Naive thymus-derived CD8-positive, alpha-beta T cell (primary cell): ENCODE results near the gene IRF2BPL. TPM values are rescaled to one million over a fixed set of nuclear protein-coding genes. Genes with fewer than 3 reads are reported as not detected.
"Not testable (repeated sequence)": the region's sequence is repeated elsewhere in the genome, so short reads cannot be mapped to it uniquely, and the experiment has no call there.

Experiments used
- ATAC-seq, 2 donors: fragments of 150-1000 bp; cut with Tn5 transposase in 1 of 2; sonication (Bioruptor Pico), chemical (Tn5 transposase) in 1 of 2; 1 replicate in 1 of 2; 2 replicates in 1 of 2; pipeline ENCODE4 v1.10.0; 2021; ENCODE audit warnings: mild to moderate bottlenecking in 2 of 2, moderate library complexity in 2 of 2
- POLR2A ChIA-PET: fragments of 350-600 bp; sonication (Branson Sonifier 250); formaldehyde crosslinking; loops from one replicate; lab custom pipeline; 2021; ENCODE audit warnings: antibody characterized with exemption; lab: Charles Lee
- DNase-seq, 10 donors: peaks; one replicate each; pipeline versions ENCODE4 v3.0.0 to v3.0.0-alpha.2; 2020 to 2022
- H3K27ac Mint-ChIP-seq, 10 donors: one replicate each; pipeline ENCODE4 v1.8.0; 2020 to 2022; ENCODE audit warnings: mild to moderate bottlenecking in 10 of 10, mixed read lengths in 10 of 10, moderate library complexity in 4 of 10, inconsistent platforms in 1 of 10
- H3K27me3 Mint-ChIP-seq, 5 donors: one replicate each; pipeline ENCODE4 v1.8.0; 2021 to 2022; ENCODE audit warnings: mixed read lengths in 5 of 5
- H3K36me3 Mint-ChIP-seq, 3 donors: one replicate each; pipeline ENCODE4 v1.8.0; 2020 to 2022; ENCODE audit warnings: mixed read lengths in 3 of 3, mild to moderate bottlenecking in 2 of 3, inconsistent platforms in 1 of 3
- H3K4me1 Mint-ChIP-seq, 4 donors: one replicate each; pipeline ENCODE4 v1.8.0; 2021 to 2022; ENCODE audit warnings: mixed read lengths in 4 of 4
- H3K4me3 Mint-ChIP-seq, 10 donors: one replicate each; pipeline ENCODE4 v1.8.0; 2020 to 2022; ENCODE audit warnings: mild to moderate bottlenecking in 10 of 10, mixed read lengths in 10 of 10, moderate library complexity in 6 of 10, inconsistent platforms in 1 of 10
- H3K9me3 Mint-ChIP-seq, 9 donors: one replicate each; pipeline ENCODE4 v1.8.0; 2020 to 2022; ENCODE audit warnings: mixed read lengths in 9 of 9, mild to moderate bottlenecking in 3 of 9, inconsistent platforms in 1 of 9, moderate library complexity in 1 of 9
- polyA plus RNA-seq, 3 donors: library from polyadenylated mRNA; unstranded; fragments of 300-500 nt; fragmentation: Illumina TruSeq; gene quantifications; one replicate each; pipeline ENCODE4 v1.2.3, GENCODE V29; 2021
- total RNA-seq, 8 experiments: library from RNA in 2 of 8; stranded (reverse) in 2 of 8; gene quantifications; one replicate each; pipeline ENCODE4 v1.2.3 and lab custom pipeline; 2021 to 2026

Gene IRF2BPL
- total and polyA plus RNA-seq, 5 experiments from 2014 or later: 1.9 to 26.5 (median 3.3) TPM

GRCh38 chr14:77027538-77028383 lies 747 bp downstream of the IRF2BPL start:
- POLR2A ChIA-PET: interaction anchor here (0.7 to 12.3 kb wide), 23 partner anchors 10 to 216 kb away, joined by 3 to 309 read pairs (median 8); partner anchors contain the start of gene ANGEL1
- H3K27me3 Mint-ChIP-seq: peaks cover 0 to 3% (median 0%) of the 10 kb centered on the region in 5 donors
- H3K9me3 Mint-ChIP-seq: no peaks in the 10 kb centered on the region
- peaks cover 6 to 22% (median 8%) of the 10 kb centered on the region in 3 donors for H3K36me3 Mint-ChIP-seq
- H3K27ac Mint-ChIP-seq: peak overlapping the region; percentile 31 to 98 (median 92)
- DNase-seq (peak; percentile 53 to 84 (median 70)), ATAC-seq (peak; percentile 43 to 50)
- peak overlapping the region; percentile 64 to 98 (median 84) for H3K4me3 Mint-ChIP-seq
- peaks cover 30 to 68% (median 63%) of the 10 kb centered on the region in 4 donors for H3K4me1 Mint-ChIP-seq

DNA sequence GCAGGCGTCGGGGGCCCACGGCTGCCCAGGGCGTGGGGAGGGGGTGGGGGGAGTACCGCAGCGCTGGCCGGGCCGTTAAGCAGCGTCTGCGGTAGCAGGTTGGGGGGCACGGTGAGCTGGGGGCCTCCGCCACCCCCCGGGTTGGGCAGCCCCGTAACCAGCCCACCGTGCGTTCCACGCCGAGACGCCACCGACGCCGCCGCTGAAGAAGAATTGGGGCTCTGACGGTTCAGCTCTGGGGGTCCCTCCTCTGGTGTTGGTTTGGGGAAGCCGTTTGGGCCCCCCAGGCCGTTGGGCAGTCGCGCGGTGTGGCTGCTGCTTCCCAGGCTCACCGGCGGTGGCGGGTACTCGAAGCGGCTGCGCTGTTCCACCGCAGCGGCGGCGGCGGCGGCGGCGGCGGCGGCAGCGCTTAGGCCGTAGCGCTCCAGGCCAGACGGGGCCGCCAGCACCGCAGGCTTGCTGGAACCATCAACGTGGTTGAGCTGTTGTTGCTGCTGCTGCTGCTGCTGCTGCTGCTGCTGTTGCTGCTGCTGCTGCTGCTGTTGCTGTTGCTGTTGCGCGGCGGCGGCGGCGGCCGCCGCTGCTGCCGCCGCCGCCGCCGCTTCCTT lies 1.5 kb downstream of the IRF2BPL start:
- DNase-seq (peak; percentile 43 to 78 (median 60)), ATAC-seq (peak; percentile 37 to 41)
- peaks cover 6 to 22% (median 8%) of the 10 kb centered on the region in 3 donors for H3K36me3 Mint-ChIP-seq
- peaks cover 0 to 3% (median 0%) of the 10 kb centered on the region in 5 donors for H3K27me3 Mint-ChIP-seq
- POLR2A ChIA-PET: interaction anchor here (1.1 to 12.3 kb wide), 19 partner anchors 9 to 122 kb away, joined by 3 to 309 read pairs (median 8); no protein-coding TSS in a partner anchor
- peak overlapping the region in 9 of 10 donors; percentile 74 to 98 (median 83) for H3K4me3 Mint-ChIP-seq
- peaks cover 26 to 67% (median 62%) of the 10 kb centered on the region in 4 donors for H3K4me1 Mint-ChIP-seq
- no peaks in the 10 kb centered on the region for H3K9me3 Mint-ChIP-seq
- H3K27ac Mint-ChIP-seq: peak overlapping the region in 9 of 10 donors; percentile 66 to 98 (median 93)

DNA sequence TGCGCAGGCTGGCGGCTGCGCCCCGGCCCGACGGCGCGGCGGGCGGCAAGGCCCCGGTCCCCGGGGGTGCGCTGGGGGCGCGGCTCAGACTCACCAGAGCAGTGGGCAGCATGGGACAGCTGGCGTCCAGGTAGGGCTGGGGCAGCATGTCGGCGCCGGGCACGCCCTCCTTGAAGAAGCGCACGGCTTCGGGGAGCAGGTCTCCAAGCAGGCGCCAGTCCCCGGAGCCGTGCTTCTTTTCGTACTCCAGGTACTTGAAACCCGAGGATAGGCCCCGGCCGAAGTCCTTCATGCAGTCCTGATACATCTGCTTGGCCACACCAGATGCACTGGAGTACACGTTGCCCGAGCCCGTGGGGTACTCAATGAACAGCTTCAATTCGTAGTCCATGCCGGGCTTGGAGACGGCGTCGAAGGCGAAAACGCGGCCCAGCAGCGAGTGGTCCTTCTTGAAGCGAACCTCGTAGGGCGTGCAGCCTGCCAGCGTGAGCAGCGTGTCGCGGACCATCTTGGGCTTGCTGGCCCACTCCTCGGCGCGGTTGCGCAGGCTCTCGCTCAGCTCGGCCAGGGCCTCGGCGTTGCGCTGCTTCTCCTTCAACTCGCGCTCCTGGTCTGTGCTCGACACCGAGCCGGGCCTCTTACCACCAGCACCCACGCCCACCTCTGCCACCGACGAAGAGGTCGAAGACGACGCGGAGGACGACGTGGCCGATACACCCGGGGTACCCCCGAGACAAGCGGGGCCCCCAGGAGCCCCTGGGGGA lies 2.2 kb downstream of the IRF2BPL start:
- H3K4me3 Mint-ChIP-seq: peak overlapping the region; percentile 64 to 93 (median 76)
- peaks cover 21 to 60% (median 56%) of the 10 kb centered on the region in 4 donors for H3K4me1 Mint-ChIP-seq
- peaks cover 6 to 22% (median 8%) of the 10 kb centered on the region in 3 donors for H3K36me3 Mint-ChIP-seq
- ATAC-seq: no peak
- peak overlapping the region in 9 of 10 donors; percentile 48 to 83 (median 63) for H3K27ac Mint-ChIP-seq
- H3K9me3 Mint-ChIP-seq: no peaks in the 10 kb centered on the region
- POLR2A ChIA-PET: interaction anchor here (1.1 to 12.3 kb wide), 11 partner anchors 17 to 122 kb away, joined by 3 to 309 read pairs (median 13); no protein-coding TSS in a partner anchor
- peaks cover 0 to 3% (median 0%) of the 10 kb centered on the region in 5 donors for H3K27me3 Mint-ChIP-seq
- DNase-seq: no peak

DNA sequence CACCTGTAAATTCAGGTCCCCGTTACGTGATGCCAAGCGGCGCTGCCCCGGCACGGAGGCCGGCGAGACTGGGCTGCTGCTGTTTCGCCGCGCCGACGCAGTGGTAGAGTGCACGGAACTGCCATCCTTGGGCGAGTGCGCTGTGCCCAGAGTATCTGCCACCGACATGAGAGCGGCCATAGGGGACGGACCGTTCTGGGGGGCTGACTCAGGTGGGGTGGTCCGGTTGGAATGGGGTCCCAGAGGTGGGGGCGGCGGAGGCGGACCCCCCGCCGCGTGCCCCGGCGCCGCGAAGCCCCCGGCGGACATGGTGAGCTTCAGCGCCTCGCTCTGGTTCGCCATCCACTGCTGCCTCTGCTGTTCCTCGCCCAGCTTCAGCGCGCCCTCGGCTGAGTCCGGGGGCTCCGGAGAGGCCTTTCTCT lies 2.8 kb downstream of the IRF2BPL start:
- H3K27ac Mint-ChIP-seq: peak overlapping the region in 2 of 10 donors; percentile 40 to 66
- POLR2A ChIA-PET: interaction anchor here (1.1 to 12.3 kb wide), 5 partner anchors 8 to 112 kb away, joined by 3 to 309 read pairs (median 12); no protein-coding TSS in a partner anchor
- H3K36me3 Mint-ChIP-seq: peaks cover 6 to 22% (median 8%) of the 10 kb centered on the region in 3 donors
- no peaks in the 10 kb centered on the region for H3K9me3 Mint-ChIP-seq
- H3K27me3 Mint-ChIP-seq: peaks cover 0 to 3% (median 0%) of the 10 kb centered on the region in 5 donors
- no peak for DNase-seq
- peak overlapping the region; percentile 18 to 84 (median 64) for H3K4me3 Mint-ChIP-seq
- peaks cover 19 to 57% (median 52%) of the 10 kb centered on the region in 4 donors for H3K4me1 Mint-ChIP-seq
- ATAC-seq: no peak

GRCh38 chr14:77024171-77024691 lies 4.3 kb downstream of the IRF2BPL start:
- Mint-ChIP-seq H3K36me3 (peaks cover 6 to 22% (median 8%) of the 10 kb centered on the region in 3 donors), H3K27me3 (peaks cover 0 to 3% (median 0%) of the 10 kb centered on the region in 5 donors), H3K4me3 (peak overlapping the region; percentile 63 to 86 (median 72)), H3K27ac (peak overlapping the region in 9 of 10 donors; percentile 29 to 77 (median 70)), H3K9me3 (no peaks in the 10 kb centered on the region), H3K4me1 (peaks cover 19 to 46% (median 44%) of the 10 kb centered on the region in 4 donors)
- DNase-seq (peak in 5 of 10 donors; percentile 26 to 53 (median 34)), ATAC-seq (no peak)
- POLR2A ChIA-PET: interaction anchor here (0.5 to 12.3 kb wide), 10 partner anchors 9 to 98 kb away, joined by 3 to 309 read pairs (median 6); no protein-coding TSS in a partner anchor

DNA sequence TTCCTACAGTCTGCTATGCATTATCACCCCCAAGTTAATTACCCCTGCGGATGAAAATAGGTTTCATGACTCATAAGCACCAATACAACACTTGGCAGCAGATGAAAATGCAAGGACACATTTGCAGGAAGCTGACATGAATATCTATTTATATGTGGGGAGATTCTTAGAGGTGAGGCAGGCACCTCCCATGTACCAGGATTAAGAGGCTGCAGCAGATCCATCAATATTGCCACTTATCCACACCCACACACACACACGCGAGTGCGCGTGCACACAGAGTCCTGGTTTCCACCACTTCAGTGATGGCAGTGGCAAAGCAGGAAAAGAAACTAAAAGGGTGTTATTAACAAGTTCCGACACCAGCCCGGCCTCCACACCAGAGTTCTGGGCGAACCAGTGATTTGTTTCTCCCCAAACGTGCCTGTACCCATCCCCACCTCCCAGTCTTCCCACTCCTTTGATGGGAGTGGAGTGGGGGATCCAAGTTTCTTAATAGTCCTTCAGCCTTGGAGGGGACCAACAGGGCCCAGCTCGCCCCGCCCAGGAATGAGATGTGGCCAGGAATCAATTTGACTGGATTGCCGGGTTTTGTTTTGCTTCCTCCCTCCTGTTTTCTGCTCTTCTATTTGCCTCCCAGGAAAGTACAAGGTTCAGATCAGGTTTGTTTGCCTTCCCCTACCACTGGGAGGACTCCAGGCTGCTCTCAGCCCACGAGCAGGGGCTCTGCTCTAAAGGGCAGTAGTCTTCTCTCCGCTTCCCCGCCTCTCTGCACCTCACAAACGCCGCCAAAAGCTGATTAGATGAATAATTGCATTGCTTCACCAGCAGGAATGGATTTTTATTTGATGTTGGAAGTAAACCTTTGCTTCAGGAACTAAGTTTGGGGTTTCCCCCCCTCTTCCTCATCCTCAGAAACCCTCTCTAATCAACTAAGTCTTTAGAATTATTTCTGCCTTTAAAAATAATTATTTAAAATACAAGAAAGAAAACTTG lies 5.2 kb downstream of the IRF2BPL start:
- DNase-seq (no peak), ATAC-seq (no peak)
- Mint-ChIP-seq H3K27me3 (no peaks in the 10 kb centered on the region), H3K4me1 (peaks cover 14 to 40% (median 37%) of the 10 kb centered on the region in 4 donors), H3K9me3 (no peaks in the 10 kb centered on the region), H3K36me3 (peaks cover 6 to 20% (median 6%) of the 10 kb centered on the region in 3 donors), H3K4me3 (peak overlapping the region in 6 of 10 donors; percentile 1 to 75 (median 7)), H3K27ac (peak overlapping the region in 8 of 10 donors; percentile 2 to 87 (median 34))
- POLR2A ChIA-PET: interaction anchor here (0.7 to 12.3 kb wide), 9 partner anchors 10 to 155 kb away, joined by 3 to 309 read pairs (median 5); no protein-coding TSS in a partner anchor

GRCh38 chr14:77022236-77022852 lies 6.2 kb downstream of the IRF2BPL start:
- H3K4me3 Mint-ChIP-seq: peak overlapping the region in 2 of 10 donors; percentile 7 to 45
- peaks cover 14 to 40% (median 37%) of the 10 kb centered on the region in 4 donors for H3K4me1 Mint-ChIP-seq
- H3K27ac Mint-ChIP-seq: peak overlapping the region in 8 of 10 donors; percentile 0 to 72 (median 40)
- peaks cover 6 to 20% (median 6%) of the 10 kb centered on the region in 3 donors for H3K36me3 Mint-ChIP-seq
- no peaks in the 10 kb centered on the region for H3K9me3 Mint-ChIP-seq
- ATAC-seq (no peak), DNase-seq (no peak)
- H3K27me3 Mint-ChIP-seq: no peaks in the 10 kb centered on the region
- POLR2A ChIA-PET: interaction anchor here (0.7 to 12.3 kb wide), 2 partner anchors 21 to 154 kb away, joined by 3 to 309 read pairs; no protein-coding TSS in a partner anchor

DNA sequence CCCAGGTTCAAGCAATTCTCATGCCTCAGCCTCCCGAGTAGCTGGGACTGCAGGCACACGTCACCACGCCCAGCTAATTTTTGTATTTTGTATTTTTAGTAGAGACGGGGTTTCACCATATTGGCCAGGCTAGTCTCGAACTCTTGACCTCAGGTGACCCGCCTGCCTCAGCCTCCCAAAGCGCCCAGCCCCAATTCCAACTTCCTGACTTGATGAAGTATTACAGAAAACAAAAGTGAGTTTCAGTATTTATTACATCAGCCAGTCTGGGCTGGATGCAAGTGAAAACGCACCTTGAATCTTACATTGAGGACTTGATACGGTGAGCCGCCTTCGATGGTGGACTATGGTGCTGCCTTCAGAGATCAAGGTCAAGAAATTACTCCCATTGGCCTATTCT lies 7.1 kb downstream of the IRF2BPL start:
- peaks cover 6 to 20% (median 6%) of the 10 kb centered on the region in 3 donors for H3K36me3 Mint-ChIP-seq
- peak overlapping the region in 3 of 10 donors; percentile 1 to 66 (median 8) for H3K27ac Mint-ChIP-seq
- ATAC-seq, DNase-seq, H3K4me3 Mint-ChIP-seq, H3K27me3 Mint-ChIP-seq, H3K9me3 Mint-ChIP-seq, POLR2A ChIA-PET: not testable (repeated sequence)
- peaks cover 14 to 39% (median 37%) of the 10 kb centered on the region in 4 donors for H3K4me1 Mint-ChIP-seq

DNA sequence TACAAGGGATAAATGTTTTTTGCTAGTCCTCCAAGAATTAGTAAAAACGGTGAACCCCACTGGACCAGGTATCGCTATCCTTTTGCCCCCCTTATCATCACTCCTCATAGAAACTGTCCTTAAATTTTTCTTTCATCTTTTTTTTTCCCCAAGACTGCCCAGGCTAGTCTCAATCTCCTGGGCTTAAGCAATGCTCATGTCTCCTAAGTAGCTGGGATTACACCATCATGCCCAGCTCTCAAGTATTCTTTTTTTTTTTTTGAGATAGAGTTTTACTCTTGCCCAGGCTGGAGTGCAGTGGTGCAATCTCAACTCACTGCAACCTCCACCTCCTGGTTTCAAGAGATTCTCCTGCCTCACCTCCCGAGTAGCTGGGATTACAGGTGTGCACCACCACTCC lies 9.7 kb downstream of the IRF2BPL start:
- no peak for DNase-seq
- Mint-ChIP-seq H3K4me1 (peaks cover 7 to 20% (median 17%) of the 10 kb centered on the region in 4 donors), H3K9me3 (no peaks in the 10 kb centered on the region), H3K4me3 (no peak overlapping the region), H3K36me3 (peaks cover 0 to 5% (median 0%) of the 10 kb centered on the region in 3 donors), H3K27me3 (no peaks in the 10 kb centered on the region), H3K27ac (peak overlapping the region in 1 of 10 donors; percentile 67)
- no peak for ATAC-seq
- POLR2A ChIA-PET: interaction anchor here (0.7 to 0.9 kb wide), 3 partner anchors 34 to 108 kb away, joined by 4 to 6 read pairs (median 5); no protein-coding TSS in a partner anchor

DNA sequence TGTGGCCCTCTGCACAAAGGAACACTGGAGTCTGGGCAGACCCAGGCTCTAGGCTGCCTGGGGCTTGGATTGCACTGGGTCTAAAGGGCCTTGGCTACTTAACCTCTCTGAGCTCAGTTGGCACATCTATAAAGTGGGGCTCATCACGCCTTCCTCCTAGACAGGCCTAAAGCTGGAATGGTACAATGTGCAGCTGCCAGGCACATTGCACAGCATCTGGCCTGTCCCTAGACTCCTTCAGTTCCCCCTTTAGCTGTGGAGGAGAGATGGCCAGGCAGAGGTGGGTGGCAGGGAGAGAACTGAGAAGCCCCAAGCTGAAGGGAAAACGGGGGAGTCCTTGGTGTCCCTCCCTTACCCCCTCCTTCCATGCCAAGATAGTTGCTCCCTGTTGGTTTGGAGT lies 10.8 kb downstream of the IRF2BPL start:
- H3K27ac Mint-ChIP-seq: no peak overlapping the region
- peaks cover 3 to 10% (median 8%) of the 10 kb centered on the region in 4 donors for H3K4me1 Mint-ChIP-seq
- H3K9me3 Mint-ChIP-seq: no peaks in the 10 kb centered on the region
- no peak overlapping the region for H3K4me3 Mint-ChIP-seq
- ATAC-seq (no peak), DNase-seq (no peak)
- POLR2A ChIA-PET: interaction anchor here (1.0 to 1.1 kb wide), 2 partner anchors 10 to 59 kb away, joined by 3 to 8 read pairs; partner anchors contain the start of gene IRF2BPL
- no peaks in the 10 kb centered on the region for H3K27me3 Mint-ChIP-seq
- no peaks in the 10 kb centered on the region for H3K36me3 Mint-ChIP-seq
